Mucosa of descending colon (tissue), 3 donors: Measurements from ENCODE around the gene F8. TPM values are rescaled to one million over a fixed set of nuclear protein-coding genes. Genes with fewer than 3 reads are reported as not detected.
A peak's percentile ranks its signal among the peaks of the same experiment; 100 is the strongest.

Source experiments
- ATAC-seq: fragments of 200-7000 bp; cut with Tn5 transposase; one replicate; pipeline ENCODE4 v1.9.1; 2020; ENCODE audit warnings: mild to moderate bottlenecking, moderate library complexity
- DNase-seq, 3 donors: peaks; one replicate each; pipeline ENCODE4 v3.0.0-alpha.2; 2020
- H3K36me3 ChIP-seq: fragments of 200-600 bp; one replicate; pipeline ENCODE4 v1.8.0; 2021; ENCODE audit warnings: low read depth, mild to moderate bottlenecking
- H3K4me1 ChIP-seq: fragments of 200-600 bp; one replicate; pipeline ENCODE4 v1.8.0; 2021; ENCODE audit warnings: low read depth, mild to moderate bottlenecking
- H3K4me3 ChIP-seq: fragments of 200-600 bp; one replicate; pipeline ENCODE4 v1.8.0; 2021; ENCODE audit warnings: mild to moderate bottlenecking
- H3K9me3 ChIP-seq: fragments of 200-600 bp; one replicate; pipeline ENCODE4 v1.8.0; 2021; ENCODE audit warnings: mild to moderate bottlenecking
- CTCF ChIP-seq: fragments of 200-600 bp; IDR thresholded peaks from one replicate; pipeline ENCODE4 v1.8.0; 2022; ENCODE audit warnings: antibody characterized with exemption, mild to moderate bottlenecking
- intact Hi-C, 2 donors: fragments of 100-400 bp; cut with DNase I in 1 of 2; cut with micrococcal nuclease in 1 of 2; formaldehyde crosslinking; loops; one replicate each; pipeline versions ENCODE4 v1.11.0 to v1.11.1; 2022; cut with DNase I, micrococcal nuclease
- total RNA-seq, 3 donors: library from RNA; stranded (reverse); fragmentation: NEBNext Ultra II Directional in 2 of 3; extraction: Animal tissue kit (Norgen Biotek cat#: 25700) in 2 of 3; gene quantifications; one replicate each; pipeline versions ENCODE4 v1.2.1 to v1.2.4, GENCODE V29; 2021 to 2023
- donor health status: DM: no; HTN: no; CAD: no; lungs with moderate emphysema.
- donor health status: DM: no; HTN: no; CAD: no.
- donor health status: DM: no; HTN: yes; CAD: no.

The F8 gene
- total RNA-seq, 3 donors from 2014 or later = 2.8 to 14.0 (median 5.4) TPM

GRCh38 chrX:155048977-155049619, 26.6 kb upstream of the F8 start:
- H3K36me3 ChIP-seq = no peaks in the 10 kb centered on the region
- H3K9me3 ChIP-seq = no peaks in the 10 kb centered on the region
- ATAC-seq = peak; percentile 87
- intact Hi-C loops = no loop called here
- peak; percentile 16 for TF ChIP-seq CTCF
- DNase-seq = peak in 1 of 3 donors; percentile 61
- H3K4me1 ChIP-seq = no peaks in the 10 kb centered on the region
- no peak overlapping the region for H3K4me3 ChIP-seq

DNA sequence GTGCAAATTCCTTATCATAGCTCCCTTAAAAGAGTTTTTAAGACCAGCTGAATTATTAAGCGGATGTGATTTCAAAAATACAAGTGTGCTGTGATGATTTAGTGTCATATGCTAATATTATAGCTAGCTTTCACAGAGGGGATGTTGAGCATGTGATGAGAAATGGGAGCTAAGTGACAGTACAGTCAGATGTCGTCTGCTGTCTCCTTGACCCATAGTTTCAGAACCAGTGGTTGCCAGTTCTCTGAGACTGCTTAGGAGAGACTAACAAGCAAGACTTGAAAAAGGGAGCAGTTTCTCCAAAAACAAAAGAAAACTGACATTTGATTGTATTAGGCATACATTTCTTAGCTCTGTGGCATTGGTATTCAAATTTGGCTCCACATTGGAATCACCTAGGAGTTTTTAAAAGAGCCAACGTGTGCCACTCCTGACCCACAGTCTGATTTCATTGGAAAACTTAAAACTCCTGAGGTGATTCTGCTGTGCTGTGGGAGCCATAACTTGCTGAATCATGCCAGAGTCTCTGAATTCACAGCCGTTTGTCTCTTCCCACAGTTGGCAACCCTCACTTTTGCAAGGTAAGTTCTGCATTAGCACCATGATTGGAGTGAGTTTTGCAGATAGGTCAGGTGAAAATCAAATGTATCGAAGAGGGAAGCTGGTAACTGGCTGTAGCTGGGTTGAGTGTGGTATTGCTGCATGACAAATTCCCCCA, 24.4 kb upstream of the F8 start:
- DNase-seq = no peak
- Histone ChIP-seq H3K4me3 (no peak overlapping the region), H3K36me3 (no peaks in the 10 kb centered on the region), H3K9me3 (no peaks in the 10 kb centered on the region), H3K4me1 (no peaks in the 10 kb centered on the region)
- TF ChIP-seq CTCF = no peak
- ATAC-seq = no peak
- intact Hi-C loops = no loop called here

- Histone ChIP-seq H3K4me3 (no peak overlapping the region), H3K9me3 (no peaks in the 10 kb centered on the region), H3K4me1 (no peaks in the 10 kb centered on the region), H3K36me3 (no peaks in the 10 kb centered on the region)
- no peak for DNase-seq
- intact Hi-C loops = no loop called here
- no peak for TF ChIP-seq CTCF
- no peak for ATAC-seq
Observed at GRCh38 chrX:155046129-155046810, 23.7 kb upstream of the F8 start.

DNA sequence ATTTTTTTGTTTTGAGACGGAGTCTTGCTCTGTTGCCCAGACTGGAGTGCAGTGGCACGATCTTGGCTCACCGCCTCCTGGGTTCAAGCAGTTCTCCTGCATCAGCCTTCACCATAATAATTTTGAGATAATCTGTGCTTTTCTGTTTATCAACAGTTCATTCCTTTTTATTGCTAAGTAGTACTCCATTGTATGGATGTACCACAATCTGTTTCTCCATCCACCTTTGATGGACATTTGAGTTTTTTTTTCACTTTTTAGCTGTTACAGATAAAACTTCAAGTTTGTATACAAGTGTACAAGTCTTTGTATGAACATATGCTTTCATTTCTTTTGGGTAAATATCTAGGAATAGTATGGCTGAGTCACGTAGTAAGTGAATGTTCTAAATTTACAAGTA, 13.2 kb upstream of the F8 start:
- DNase-seq (no peak), ATAC-seq (no peak)
- no peaks in the 10 kb centered on the region for H3K36me3 ChIP-seq
- no peaks in the 10 kb centered on the region for H3K9me3 ChIP-seq
- H3K4me3 ChIP-seq = no peak overlapping the region
- TF ChIP-seq CTCF = no peak
- H3K4me1 ChIP-seq = no peaks in the 10 kb centered on the region
- intact Hi-C loops = no loop called here

DNA sequence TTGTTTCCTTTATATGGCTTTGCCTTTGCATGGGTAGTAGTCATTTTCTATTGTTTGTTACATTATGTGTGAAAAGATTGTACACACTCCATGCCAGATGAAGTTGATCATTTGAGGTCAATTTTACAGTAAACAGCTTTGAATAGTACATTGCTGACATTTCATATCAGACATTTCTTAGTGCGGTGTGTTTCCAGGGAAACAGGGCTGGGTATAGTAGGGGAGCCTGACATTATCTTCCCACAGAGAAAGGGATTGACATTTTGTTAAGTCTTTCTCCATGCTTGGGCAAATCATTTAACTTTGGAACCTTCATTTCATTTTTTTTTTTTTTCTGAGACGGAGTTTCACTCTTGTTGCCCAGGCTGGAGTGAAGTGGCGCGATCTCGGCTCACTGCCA, 9.1 kb upstream of the F8 start:
- no peak for ATAC-seq

More for the DNA sequence above, 9.1 kb upstream of the F8 start:
- no peak for DNase-seq
- intact Hi-C loops = no loop called here
- H3K4me3 ChIP-seq = no peak overlapping the region
- no peak for TF ChIP-seq CTCF
- H3K4me1 ChIP-seq = no peaks in the 10 kb centered on the region
- H3K9me3 ChIP-seq = no peaks in the 10 kb centered on the region
- H3K36me3 ChIP-seq = no peaks in the 10 kb centered on the region
